GM21423 (cell line): ENCODE measurements around the gene NEURL1.
"Not testable (repeated sequence)": the region's sequence is repeated elsewhere in the genome, so short reads cannot be mapped to it uniquely, and the experiment has no call there.

Experiments
- ATAC-seq: cut with Tn5 transposase; IDR thresholded peaks from one replicate; pipeline ENCODE4 v1.9.1; 2021; ENCODE audit warnings: mild to moderate bottlenecking, moderate library complexity; ENCODE audit not compliant: unreplicated experiment

NEURL1 gene

DNA sequence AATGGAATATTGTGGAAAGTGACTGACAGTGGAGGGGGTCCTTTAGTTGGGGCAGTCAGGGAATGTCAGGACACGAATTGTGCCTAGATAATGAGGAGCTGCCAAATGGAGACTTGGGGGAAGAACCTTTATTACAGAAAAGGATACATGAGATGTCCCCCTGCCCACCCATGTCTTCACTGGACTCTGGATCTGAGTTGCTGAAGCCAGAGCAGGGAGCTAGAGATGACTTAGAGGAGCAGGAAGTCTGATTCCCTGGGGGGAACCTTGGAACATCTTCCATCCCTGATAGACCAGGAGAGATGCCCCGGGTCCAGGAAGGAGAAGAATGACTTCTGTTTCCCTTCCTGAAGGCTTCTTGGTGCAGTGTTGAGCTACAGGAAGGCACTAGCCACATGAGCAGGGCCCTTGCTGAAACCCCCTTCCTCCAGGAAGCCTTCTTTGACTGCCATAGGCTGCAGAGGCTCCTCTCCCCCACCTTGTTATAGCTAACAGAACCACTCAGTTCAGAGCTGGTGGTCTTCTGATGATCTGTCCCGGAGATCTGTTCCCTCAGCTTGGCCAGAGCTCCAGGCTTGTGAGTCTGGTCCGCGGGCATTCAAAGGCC is 747 bp upstream of the NEURL1 start:
- ATAC-seq = no peak

DNA sequence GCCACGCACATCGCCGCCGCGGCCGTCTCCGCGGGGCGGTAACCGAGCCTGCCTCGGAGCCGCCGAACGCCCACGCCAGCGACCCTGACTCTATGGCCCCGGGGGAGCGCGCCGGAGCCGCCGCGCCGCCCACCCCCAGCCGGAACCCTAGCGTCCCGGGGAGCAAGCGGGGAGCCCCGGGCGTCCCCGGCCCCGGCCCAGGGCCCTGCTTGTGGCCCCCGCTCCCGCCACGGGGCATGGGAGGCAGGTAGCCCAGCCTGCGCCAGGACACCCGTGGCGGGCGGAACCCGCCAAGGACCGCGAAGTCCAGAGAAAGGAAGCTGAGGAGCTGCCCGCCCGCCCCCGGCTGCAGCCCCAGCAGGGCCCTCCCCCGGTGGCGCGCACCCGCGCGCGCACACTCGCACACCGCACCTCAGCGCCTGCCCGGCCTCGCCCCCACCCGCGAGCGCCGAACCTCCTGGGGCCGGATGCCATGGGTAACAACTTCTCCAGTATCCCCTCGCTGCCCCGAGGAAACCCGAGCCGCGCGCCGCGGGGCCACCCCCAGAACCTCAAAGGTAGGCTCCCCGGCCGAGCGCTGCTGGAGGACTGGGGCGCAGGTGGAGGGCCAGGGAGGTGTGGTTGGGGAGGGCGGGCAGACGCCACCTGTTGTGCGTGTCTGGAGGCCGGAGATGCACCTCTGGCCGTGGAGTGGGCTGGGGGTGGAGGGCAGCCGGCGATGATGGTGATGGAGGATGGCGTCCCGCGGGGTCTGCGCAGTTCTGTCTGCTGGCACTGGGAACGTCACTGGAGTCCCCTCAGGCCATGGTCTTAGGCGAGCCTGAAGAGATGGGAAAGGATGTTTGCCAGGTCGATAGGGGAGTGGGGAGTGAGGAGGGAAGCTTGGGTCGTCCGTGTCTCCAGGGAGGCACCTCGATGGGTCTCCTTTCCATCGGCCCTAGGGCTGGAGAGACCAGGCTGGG is 692 bp downstream of the NEURL1 start:
- no peak for ATAC-seq

GRCh38 chr10:103495321-103495720 is 1.8 kb downstream of the NEURL1 start:
- ATAC-seq = no peak

DNA sequence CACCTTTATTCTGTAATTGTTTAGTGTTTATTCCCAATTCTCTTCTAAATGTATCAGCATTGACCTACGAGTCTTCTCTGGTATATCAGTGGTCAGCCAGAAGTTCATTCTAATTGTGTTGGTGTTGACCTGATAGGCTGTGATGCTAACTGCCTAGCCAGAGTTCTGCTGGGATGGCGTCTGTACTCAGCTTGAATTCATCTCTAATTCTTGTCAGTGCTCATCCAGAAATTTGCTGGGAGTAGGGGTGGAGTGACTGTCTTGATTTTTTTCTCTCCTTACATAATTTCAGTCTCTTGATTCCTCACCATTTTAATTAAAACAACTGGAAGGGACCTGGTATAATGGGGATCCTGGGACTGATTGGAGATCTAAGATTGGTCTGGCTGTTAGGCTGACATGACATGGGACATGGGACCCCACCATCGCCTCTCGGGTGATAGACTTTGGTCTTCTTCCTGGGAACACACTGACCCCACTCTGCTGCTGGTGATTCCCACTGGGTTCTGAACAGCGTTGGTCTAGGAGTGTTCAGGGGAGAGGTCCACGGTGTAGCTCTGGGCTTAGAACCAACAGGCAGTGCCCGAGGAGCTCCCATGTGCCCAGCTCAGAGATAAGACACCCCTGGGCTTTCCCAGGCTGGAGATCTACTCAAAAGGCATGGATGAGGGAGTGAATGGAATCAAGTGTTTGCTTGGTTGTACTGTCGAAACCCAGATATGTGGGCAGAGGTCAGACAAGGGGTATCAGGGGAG is 3.8 kb downstream of the NEURL1 start:
- ATAC-seq = no peak

- no peak for ATAC-seq
These were observed 5.6 kb downstream of the NEURL1 start for GRCh38 chr10:103498936-103499638.

DNA sequence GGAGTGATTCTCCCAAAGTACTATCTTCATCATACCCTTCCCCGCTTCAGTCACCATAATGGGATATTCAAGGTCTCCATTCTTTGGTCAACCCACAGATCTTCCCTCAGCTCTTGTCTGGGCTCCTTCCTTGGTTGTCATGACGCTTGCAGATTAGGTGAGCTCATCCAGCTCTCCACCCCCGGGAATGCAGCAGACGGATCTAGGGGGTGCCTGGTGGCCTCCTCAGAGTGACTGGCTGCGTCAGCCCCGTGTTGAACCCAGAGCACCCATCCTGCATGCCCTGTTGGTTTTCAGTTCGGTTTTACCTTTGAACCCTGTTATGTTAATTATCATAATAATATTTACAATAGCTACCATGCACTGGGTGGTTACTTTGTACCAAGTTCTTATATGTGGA is 6.4 kb downstream of the NEURL1 start:
- ATAC-seq = no peak

DNA sequence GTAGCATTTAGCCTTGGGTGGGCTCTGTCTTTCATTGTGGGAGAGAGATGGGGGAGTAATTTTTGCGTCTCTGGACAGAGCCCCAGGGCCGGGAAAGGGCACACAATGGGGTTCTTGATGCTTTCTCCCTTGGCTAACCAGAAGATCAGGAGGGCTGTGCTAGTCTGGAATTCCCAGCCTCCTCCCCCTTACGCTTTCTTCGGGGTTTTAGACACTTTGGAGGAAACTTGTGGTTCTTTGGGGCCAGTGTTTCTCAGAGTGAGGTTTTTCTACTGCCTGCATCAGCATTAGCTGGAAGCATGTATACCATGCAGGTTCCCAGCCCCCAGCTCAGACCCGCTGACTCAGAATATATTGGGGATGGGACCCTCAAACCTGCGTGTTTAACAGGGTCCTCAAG is 7.0 kb downstream of the NEURL1 start:
- ATAC-seq = no peak

DNA sequence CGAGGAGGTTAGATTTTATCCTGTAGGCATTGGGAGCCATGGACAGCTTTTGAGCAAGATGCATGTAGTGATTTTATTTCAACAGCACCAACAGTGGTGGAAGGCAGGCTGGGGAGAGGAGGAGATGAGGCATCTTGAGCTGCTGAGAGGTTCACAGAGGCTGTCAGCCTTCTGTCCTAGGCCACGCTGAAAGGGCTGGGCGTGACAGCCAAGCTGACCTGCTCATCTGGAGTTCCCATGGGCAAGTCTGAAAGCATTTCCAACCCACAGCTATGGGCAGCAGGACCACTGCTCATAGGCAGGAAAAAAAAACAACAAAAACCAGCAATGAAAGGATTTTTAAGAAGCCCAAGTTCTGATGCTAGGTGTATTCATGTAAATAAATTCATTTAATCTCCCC is 7.7 kb downstream of the NEURL1 start:
- no peak for ATAC-seq

DNA sequence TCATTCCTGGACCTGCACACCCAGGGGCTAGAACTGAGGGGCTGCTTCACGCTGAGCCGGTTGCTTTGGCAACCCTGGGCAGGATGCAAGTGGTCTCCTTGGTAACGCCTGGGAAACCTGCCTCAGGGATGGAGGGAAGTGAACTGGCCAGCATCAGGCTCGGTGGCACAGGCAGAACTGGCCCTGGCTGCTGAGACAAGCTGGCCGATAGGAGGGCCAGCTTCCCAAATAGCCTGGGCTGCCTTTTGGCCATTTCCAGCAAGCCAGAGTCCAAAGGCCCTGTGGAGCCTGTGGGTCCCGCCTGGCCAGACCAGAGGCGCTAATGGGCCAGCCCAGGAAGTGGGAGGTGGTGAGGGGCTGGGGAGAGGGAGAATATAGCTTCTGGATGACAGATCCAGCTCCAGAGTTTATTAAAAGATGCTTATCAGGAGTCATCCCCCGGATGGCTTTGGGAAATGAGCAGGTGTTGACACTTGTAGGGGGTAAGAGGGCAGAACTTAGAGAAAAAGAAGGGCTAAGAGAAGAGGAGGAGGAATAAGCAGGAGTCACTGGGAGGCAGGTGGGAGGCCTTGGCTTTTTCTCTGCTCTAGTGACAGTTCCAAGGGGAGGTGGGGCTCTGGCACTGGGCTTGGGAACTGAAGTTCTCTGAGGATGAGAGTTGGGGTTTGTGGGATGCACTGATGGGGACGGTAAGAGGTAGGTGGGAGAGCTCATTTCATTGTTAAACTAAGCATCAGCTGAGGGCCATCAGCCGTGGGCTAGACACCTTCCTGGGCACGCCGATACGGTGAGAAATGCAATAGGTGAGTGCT is 9.6 kb downstream of the NEURL1 start:
- no peak for ATAC-seq

DNA sequence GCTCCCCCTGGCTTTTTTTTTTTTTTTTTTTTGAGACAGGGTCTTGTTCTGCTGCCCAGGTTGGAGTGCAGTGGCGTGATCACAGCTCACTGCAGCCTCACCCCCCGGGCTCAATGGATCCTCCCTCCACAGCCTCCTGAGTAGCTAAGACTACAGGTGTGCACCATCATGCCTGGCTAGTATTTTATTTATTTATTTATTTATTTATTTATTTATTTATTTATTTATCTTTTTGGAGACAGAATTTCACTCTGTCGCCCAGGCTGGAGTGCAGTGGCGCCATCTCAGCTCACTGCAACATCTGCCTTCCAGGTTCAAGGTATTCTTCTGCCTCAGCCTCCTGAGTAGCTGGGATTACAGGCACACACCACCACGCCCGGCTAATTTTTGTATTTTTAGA is 10.3 kb downstream of the NEURL1 start:
- not testable (repeated sequence) for ATAC-seq

GRCh38 chr10:103504181-103504783 is 10.8 kb downstream of the NEURL1 start:
- peak; percentile 50 for ATAC-seq

GRCh38 chr10:103506061-103506460 is 12.6 kb downstream of the NEURL1 start:
- no peak for ATAC-seq

DNA sequence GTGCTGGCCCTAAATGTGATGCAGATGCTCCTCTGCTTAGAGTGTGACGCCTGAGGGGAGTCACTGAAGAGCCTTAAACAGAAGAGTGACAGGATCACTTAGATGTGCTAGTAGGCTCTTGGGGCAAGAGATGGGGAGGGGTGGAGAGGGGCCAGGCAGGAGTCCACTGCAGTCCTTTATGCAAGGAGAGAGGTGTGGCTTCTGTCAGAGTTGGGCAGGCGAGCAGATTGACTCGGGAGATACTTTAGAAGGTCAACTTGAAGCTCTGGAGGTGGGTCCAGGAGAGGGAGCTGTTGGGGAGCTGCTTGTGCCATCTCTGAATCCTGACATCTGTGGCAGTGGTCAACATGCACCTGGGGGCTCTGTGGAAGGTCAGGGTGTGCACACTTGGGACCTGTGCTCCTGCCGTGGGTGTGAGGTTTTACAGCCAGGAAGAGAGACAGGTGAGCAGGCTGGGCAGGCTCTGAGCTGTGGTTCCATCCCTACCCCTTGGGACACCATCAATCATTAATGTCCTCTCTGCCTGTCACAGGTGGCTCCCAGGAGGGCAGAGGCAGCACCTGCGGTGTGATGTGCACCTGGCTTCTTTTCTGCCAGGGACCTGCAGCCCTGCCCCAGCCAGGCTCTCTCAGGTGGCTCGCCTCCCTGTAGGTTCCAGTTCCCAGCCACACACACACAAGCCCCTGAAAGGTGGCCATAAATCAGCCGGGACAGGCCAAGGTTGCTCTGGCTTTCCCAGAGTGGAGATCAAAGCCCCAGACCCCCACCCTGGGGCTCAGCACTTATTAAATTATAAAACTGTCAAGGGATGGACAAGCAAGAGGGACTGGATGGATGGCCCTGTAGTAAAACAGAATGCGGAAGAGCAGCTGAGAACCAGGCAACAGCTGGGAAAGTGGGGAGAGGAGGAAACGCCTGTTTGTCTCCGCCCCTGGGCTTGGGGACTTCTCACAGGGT is 14.0 kb downstream of the NEURL1 start:
- ATAC-seq = no peak

- ATAC-seq = no peak
These were observed 16.7 kb downstream of the NEURL1 start for GRCh38 chr10:103510046-103510685.

GRCh38 chr10:103510791-103511752 is 17.6 kb downstream of the NEURL1 start:
- no peak for ATAC-seq

- no peak for ATAC-seq
These were observed 18.7 kb downstream of the NEURL1 start for GRCh38 chr10:103512166-103512565.
